GM13976 (cell line): ENCODE data around the gene RASA3.
"Not testable (repeated sequence)": the region's sequence is repeated elsewhere in the genome, so short reads cannot be mapped to it uniquely, and the experiment has no call there.

ENCODE experiments used
- DNase-seq: peaks from one replicate; pipeline ENCODE4 v3.0.0; 2012; ENCODE audit warnings: low spot score
- CTCF ChIP-seq: IDR thresholded peaks from 2 replicates; pipeline ENCODE4 v1.5.1; 2012; ENCODE audit warnings: borderline replicate concordance, mild to moderate bottlenecking; ENCODE audit not compliant: insufficient read depth; ENCODE audit errors: extremely low read depth, missing control alignments, control extremely low read depth
- in situ Hi-C: fragments of 300-500 bp; cut with MboI; formaldehyde crosslinking; loops from one replicate; pipeline ENCODE4 v1.12.0; 2022; ENCODE audit warnings: low sequenced_read_pairs, mixed read lengths, inconsistent platforms; ENCODE audit not compliant: unreplicated experiment

RASA3 gene

DNA sequence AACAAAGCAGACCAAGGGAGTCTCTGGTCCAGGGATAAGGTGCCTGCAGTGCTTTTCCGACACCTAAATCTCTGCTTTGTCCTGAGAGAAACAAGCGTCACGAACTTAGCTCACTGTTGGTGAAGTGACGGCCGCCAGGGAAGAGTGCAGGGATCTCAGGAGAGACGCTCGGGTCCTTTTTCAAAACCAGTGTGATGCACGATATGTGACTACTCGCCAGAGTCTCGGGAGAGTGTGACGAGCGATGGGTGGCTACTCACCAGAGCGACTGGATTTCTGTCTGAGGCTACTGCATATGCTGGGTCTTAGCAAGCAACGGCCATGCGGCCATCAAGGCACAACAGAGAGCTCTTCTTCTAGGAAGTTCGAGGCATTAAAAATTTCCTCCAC, 30.1 kb upstream of the RASA3 start:
- in situ Hi-C loops: no loop called here
- no peak for DNase-seq
- TF ChIP-seq CTCF: no peak

DNA sequence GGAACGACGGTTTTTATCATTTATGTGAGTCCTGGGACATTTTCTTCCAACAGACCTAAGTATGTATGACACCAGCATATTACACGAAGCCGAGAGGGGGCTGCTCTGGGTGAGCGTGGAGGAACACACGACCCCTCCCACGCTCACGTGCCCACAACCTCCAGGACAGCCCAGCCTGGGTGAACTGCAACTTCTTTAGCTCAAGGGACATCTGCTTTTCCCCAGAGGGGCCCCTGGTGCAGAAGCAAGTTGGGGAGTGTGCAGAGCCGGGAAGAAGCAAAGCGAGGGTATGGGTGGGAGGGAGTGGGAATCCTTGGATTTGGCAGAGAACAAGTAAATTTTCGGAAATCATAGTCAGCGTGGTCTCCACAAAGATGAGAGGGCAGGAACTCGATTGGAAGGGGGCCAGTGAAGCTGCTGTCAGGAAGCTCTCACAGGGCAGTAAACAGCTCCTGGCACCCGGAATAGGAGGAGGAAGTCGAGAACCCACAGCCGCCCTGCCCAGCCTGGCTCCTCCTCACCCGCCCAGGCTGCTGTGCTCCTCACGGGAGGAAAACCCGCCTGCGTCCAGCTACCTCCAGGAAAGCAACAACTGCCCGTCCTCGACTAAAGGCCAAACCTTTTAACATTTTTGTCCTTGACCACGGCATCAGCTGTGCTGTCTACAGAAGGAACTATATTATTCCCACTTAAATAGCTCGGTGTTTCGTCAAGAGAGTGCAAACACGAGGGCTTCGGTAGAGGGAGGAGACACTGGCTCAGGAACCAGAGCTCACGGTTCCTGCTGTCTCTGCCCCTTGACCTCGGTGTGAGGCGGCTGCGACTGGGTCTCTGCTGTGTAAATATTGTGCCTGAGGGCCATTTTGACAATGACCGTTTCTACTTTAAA, 29.5 kb upstream of the RASA3 start:
- in situ Hi-C loops: no loop called here
- TF ChIP-seq CTCF: no peak
- no peak for DNase-seq

DNA sequence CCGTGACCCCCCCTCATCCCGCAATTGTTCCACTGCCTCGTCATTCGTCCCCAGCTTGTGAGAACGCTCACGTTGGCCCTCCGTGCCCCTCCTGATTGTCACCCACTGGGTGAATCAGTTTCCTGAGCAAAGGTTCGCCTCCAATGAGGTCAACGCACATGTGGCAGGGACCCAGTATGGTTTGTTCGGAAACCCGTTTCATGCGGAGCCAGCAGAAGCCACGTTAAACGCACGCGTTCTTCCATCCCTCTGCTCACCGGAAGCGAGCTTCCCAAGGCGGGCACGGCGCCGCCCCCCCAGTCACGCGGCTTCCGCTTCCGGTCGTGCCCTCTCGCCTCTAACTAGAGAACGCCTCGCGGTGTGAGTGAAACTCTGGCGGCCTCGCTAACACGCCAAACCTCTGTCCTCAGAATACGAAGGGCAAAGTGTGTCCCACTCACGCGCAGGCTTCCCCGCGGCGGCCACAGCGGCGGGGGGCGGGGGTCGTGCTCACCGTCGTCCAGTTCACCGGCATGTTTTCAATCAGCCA, 28.7 kb upstream of the RASA3 start:
- DNase-seq: no peak
- TF ChIP-seq CTCF: no peak
- in situ Hi-C loops: no loop called here

DNA sequence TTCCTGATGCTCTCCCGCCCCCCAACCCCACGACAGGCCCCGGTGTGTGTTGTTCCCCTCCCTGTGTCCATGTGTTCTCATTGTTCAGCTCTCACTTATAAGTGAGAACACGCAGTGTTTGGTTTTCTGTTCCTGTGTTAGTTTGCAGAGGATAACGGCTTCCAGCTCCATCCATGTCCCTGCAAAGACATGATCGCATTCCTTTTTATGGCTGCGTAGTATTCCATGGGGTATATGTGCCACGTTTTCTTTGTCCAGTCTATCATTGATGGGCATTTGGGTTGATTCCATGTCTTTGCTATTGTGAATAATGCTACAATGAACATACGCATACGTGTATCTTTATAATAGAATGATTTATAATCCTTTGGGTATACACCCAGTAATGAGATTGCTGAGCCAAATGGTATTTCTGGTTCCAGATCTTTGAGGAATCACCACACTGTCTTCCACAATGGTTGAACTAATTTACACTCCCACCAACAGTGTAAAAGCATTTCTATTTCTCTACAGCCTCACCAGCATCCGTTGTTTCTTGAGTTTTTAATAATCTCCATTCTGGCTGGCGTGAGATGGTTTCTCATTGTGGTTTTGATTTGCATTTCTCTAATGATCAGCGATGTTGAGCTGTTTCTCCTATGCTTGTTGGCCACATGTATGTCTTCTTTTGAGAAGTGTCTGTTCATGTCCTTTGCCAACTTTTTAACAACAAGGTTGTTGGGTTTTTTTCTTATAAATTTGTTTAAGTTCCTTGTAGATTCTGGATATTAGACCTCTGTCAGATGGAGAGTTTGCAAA, 26.6 kb upstream of the RASA3 start:
- DNase-seq, in situ Hi-C loops: not testable (repeated sequence)

DNA sequence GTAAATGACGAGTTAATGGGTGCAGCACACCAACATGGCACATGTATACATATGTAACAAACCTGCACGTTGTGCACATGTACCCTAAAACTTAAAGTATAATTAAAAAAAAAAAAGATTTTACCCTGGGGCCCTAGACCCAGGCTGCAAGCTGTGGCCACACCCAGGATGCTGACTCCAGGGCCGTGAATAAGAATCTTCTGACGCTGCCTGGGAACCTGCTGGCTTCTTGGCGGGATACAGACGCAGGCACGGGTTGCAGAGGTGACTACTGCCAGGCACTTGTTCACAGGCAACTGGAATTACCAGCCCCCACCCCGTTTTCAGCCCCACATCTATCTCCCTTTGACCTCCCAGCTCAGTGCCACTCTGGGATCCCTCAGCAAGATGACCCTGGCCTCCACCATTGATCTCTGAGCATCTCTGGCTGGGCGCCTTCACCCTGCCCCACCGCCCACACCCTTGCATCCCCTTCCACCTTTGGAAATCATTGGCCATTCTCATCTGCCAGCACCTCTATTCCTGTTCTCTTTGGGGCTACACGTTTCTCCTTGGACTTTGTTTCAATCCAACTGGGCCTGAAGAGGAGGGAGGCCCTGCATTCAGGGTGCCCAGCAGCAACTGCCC, 25.6 kb upstream of the RASA3 start:
- in situ Hi-C loops: no loop called here
- no peak for TF ChIP-seq CTCF
- DNase-seq: no peak

DNA sequence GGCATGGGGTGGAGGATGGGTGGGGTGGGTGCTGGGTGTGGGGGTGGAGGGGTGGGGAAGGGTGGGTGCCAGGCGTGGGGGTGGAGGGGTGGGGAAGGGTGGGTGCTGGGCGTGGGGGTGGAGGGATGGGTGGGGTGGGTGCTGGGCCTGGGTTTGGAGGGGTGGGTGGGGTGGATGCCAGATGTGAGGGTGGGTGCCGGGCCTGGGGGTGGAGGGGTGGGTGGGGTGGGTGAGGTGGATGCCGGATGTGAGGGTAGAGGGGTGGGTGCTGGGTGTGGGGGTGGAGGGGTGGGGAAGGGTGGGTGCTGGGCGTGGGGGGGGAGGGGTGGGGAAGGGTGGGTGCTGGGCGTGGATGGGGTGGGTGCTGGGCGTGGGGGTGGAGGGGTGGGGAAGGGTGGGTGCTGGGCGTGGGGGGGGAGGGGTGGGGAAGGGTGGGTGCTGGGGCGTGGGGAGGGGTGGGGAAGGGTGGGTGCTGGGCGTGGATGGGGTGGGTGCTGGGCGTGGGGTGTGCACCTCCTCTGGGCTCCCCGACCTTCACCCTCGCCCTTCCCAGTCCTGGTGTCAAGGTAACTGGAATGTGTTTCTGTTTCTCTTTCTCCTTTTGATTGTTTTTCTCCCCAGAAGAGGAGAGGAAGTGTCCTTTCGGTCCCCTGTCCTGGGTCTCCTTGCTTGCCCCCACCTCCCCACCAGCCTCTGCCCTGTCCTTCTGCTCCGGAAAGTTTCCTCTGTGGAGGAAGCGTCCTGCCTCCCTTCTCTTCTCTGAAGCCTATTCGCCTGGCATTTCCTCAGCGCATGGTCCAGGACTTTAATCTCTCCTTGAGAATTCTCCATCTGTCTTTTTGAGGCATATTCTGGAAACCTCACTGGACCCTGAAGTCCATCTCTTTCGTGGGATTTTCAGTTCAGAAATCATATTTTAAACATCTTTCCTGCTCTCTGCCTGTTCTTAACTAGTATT, 23.8 kb upstream of the RASA3 start:
- in situ Hi-C loops: no loop called here
- TF ChIP-seq CTCF: no peak
- DNase-seq: no peak
